K562 (cell line): ENCODE data around the gene LYAR. TPM values are rescaled to one million over a fixed set of nuclear protein-coding genes. Genes with fewer than 3 reads are reported as not detected.

Experiments
- BRD9 ChIP-seq: fragments of 450-650 bp; IDR thresholded peaks from 2 replicates; pipeline ENCODE4 v1.6.1; 2018; ENCODE audit warnings: low read depth; ENCODE audit not compliant: partially characterized antibody
- CBFA2T3 ChIP-seq: fragments of 450-650 bp; IDR thresholded peaks from 2 replicates; pipeline ENCODE4 v1.6.1; 2017
- CCAR2 ChIP-seq: fragments of 200-400 bp; formaldehyde crosslinking; IDR thresholded peaks from 2 replicates; pipeline ENCODE4 v1.6.1; 2017; ENCODE audit warnings: mild to moderate bottlenecking, low read depth, low read length
- CEBPG ChIP-seq, 3 experiments: fragments of 200-800 bp in 1 of 3; sonication (Bioruptor generic) in 1 of 3; sonication (generic) in 1 of 3; formaldehyde crosslinking in 1 of 3; IDR thresholded peaks in 2 of 3; conservative IDR thresholded peaks in 1 of 3; 2 replicates each; pipeline versions ENCODE4 v1.6.1 to v1.8.0; 2016 to 2022; ENCODE audit warnings: missing compliant biosample characterization in 2 of 3, missing genetic modification characterization in 2 of 3, mild to moderate bottlenecking in 1 of 3, missing genetic modification reagents in 1 of 3
- CHD1 ChIP-seq: fragments of 200-600 bp; sonication (generic); IDR thresholded peaks from one replicate; pipeline ENCODE4 v1.6.1; 2012; ENCODE audit warnings: mild to moderate bottlenecking, moderate library complexity, low read length, inconsistent platforms
- EZH2 ChIP-seq: IDR thresholded peaks from 2 replicates; pipeline ENCODE4 v1.6.1; 2012; ENCODE audit warnings: low read depth, mild to moderate bottlenecking, inconsistent platforms, low read length, borderline replicate concordance
- FOXK1 ChIP-seq: sonication (generic); formaldehyde crosslinking; IDR thresholded peaks from 2 replicates; pipeline ENCODE4 v1.8.0; 2022; ENCODE audit warnings: missing genetic modification reagents, mild to moderate bottlenecking, borderline replicate concordance
- FOXM1 ChIP-seq, 2 experiments: fragments of 450-650 bp in 1 of 2; sonication (generic) in 1 of 2; formaldehyde crosslinking in 1 of 2; IDR thresholded peaks; 2 replicates each; pipeline versions ENCODE4 v1.6.1 to v1.9.0; 2017 to 2022; ENCODE audit warnings: low read depth in 2 of 2, mild to moderate bottlenecking in 2 of 2, missing genetic modification reagents in 1 of 2, moderate library complexity in 1 of 2
- FUS ChIP-seq: fragments of 200-400 bp; formaldehyde crosslinking; optimal IDR thresholded peaks from 2 replicates; pipeline ENCODE3; 2017; ENCODE audit warnings: low read depth, low read length
- KLF16 ChIP-seq: IDR thresholded peaks from 2 replicates; pipeline ENCODE4 v1.6.1; 2016; ENCODE audit warnings: antibody characterized with exemption
- NCOR1 ChIP-seq: fragments of 450-650 bp; IDR thresholded peaks from 2 replicates; pipeline ENCODE4 v1.6.1; 2016; ENCODE audit warnings: mild to moderate bottlenecking, moderate library complexity
- POLR2AphosphoS5 ChIP-seq: IDR thresholded peaks from 2 replicates; pipeline ENCODE4 v1.6.1; 2011; ENCODE audit warnings: mild to moderate bottlenecking, low read depth, low read length, moderate library complexity; ENCODE audit not compliant: control insufficient read depth, insufficient read depth
- RBM39 ChIP-seq: fragments of 200-400 bp; formaldehyde crosslinking; optimal IDR thresholded peaks from 2 replicates; pipeline ENCODE3; 2018; ENCODE audit warnings: low read depth, low read length
- RFX7 ChIP-seq: fragments of 250-450 bp; sonication (Bioruptor Pico); IDR thresholded peaks from 2 replicates; pipeline ENCODE4 v1.5.1; 2021; ENCODE audit warnings: mild to moderate bottlenecking
- SOX6 ChIP-seq: fragments of 450-650 bp; IDR thresholded peaks from 2 replicates; pipeline ENCODE4 v1.6.1; 2014; ENCODE audit warnings: mild to moderate bottlenecking
- ZFP30 ChIP-seq: fragments of 250-450 bp; sonication (Bioruptor Pico); IDR thresholded peaks from 2 replicates; pipeline ENCODE4 v1.8.0; 2022; ENCODE audit warnings: moderate library complexity, mild to moderate bottlenecking, inconsistent platforms, borderline replicate concordance
- ZFPM2 ChIP-seq: fragments of 250-450 bp; sonication (Bioruptor Pico); IDR thresholded peaks from 2 replicates; pipeline ENCODE4 v1.5.1; 2022; ENCODE audit warnings: mild to moderate bottlenecking
- ZNF436 ChIP-seq: fragments of 250-450, 450-650 bp; sonication (Bioruptor Pico); formaldehyde crosslinking; IDR thresholded peaks from 2 replicates; pipeline ENCODE4 v1.7.0; 2020; ENCODE audit warnings: mild to moderate bottlenecking
- polyA plus RNA-seq, 8 experiments: library from polyadenylated mRNA; depleted of rRNA in 4 of 8; stranded (reverse) in 5 of 8; unstranded in 3 of 8; fragments of >200 nt; fragmentation: Nextera tagmentation in 2 of 8; fragmentation: Illumina TruSeq in 1 of 8; extraction: Ambion mirVana in 2 of 8; extraction: Trizol in 1 of 8; gene quantifications; 2 replicates each; pipeline versions ENCODE4 v1.2.1 to v1.2.3, GENCODE V29; 2011 to 2014; ENCODE audit warnings: inconsistent platforms in 1 of 8, missing spikeins in 1 of 8
- total RNA-seq, 7 experiments: library from RNA; depleted of rRNA in 6 of 7; stranded (reverse); fragments of >200 nt in 6 of 7; fragmentation: Illumina TruSeq in 2 of 7; extraction: Trizol in 2 of 7; gene quantifications; 2 replicates each; pipeline versions ENCODE4 v1.2.1 to v1.2.3, GENCODE V29; 2011 to 2021; ENCODE audit warnings: low replicate concordance in 1 of 7
- TF ChIP-seq, protein P1 (sequence below), 2 experiments: fragments of 450-650 bp; IDR thresholded peaks; 2 replicates each; pipeline ENCODE4 v1.6.1; 2018; ENCODE audit warnings: mild to moderate bottlenecking in 2 of 2, low read depth in 1 of 2; ENCODE audit not compliant: partially characterized antibody in 2 of 2
- TF ChIP-seq, protein P2 (sequence below): fragments of 450-650 bp; IDR thresholded peaks from 2 replicates; pipeline ENCODE4 v1.6.1; 2016; ENCODE audit warnings: missing biosample characterization, missing genetic modification characterization
- TF ChIP-seq, protein P3 (sequence below): fragments of 450-650 bp; conservative IDR thresholded peaks from 2 replicates; pipeline ENCODE4 v1.6.1; 2016; ENCODE audit warnings: missing genetic modification characterization, low read depth, mild to moderate bottlenecking, missing compliant biosample characterization, moderate library complexity

LYAR gene
- total and polyA plus RNA-seq, 9 of the 15 experiments (the other 6 are each of a cell fraction or from before 2014, with no cell fraction given), result 28.3 to 172 (median 127) TPM

DNA sequence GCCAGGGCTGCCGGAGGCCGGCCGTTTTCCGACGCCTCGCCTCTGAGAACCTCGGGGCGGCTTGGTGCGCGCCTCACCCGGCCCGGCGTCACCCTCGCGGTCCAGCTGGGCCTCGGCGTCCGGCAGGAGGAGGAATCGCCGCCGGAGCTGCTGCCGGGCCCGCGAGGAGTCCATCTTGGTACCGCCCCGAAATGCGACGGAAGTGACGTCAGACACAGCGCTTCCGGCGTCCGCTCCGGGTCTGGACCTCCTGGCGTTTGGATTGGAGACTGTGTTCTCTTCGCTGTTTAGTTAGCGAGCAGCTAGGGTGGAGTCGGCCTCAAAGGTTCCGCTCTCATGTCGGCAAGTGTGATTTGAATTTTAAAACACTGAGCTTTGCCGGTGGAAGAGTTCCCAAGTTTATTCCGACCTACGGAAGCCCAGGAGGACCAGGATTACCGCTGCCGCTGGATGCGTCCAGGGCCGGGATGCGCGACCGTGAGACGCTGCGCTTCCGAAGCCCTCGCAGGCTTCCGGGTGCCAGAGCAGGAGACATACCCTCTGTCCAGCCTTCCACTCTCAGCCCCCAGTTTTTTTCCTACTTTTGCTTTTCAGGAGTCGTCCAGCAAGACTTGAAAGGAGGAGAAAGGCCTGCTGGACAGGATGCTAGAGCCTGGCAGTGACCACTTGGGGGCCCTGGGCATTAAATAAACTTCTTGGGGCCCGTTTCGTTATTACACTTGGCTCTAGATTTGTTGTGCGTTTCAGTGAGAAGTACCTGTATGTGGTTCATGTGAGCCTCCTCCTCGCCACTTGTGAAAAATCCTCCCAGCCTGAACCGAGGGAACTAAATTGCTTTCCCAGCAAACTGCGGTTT, 41.7 kb downstream of the LYAR start, which contains the start of gene TMEM128 (continued):
- TF ChIP-seq RBM39, result no peak
- peak; percentile 52; the same call in 1 of the 2 replicates for TF ChIP-seq FOXM1 (IDR thresholded peaks at IDR 0.05; ENCODE audit: low read depth)
- TF ChIP-seq FOXM1 (CRISPR knock-in tag; IDR thresholded peaks at IDR 0.05; ENCODE audit: low read depth), result no peak
- no peak; the same call in 1 of the 2 replicates for TF ChIP-seq KLF16
- TF ChIP-seq SOX6, result no peak
- TF ChIP-seq CEBPG (CRISPR knock-in tag; IDR thresholded peaks at IDR 0.05), result no peak
- TF ChIP-seq CEBPG (tag; conservative IDR thresholded peaks at IDR 0.05 in 1 of 2, IDR thresholded peaks at IDR 0.05 in 1 of 2), result no peak
- no peak for TF ChIP-seq FUS
- TF ChIP-seq CBFA2T3, result no peak
- no peak for TF ChIP-seq ZFPM2 (CRISPR knock-in tag)
- TF ChIP-seq BRD9, result peak; percentile 38
- peak; percentile 18; the same call in 1 of the 2 replicates for TF ChIP-seq NCOR1
- TF ChIP-seq, protein P1, sequence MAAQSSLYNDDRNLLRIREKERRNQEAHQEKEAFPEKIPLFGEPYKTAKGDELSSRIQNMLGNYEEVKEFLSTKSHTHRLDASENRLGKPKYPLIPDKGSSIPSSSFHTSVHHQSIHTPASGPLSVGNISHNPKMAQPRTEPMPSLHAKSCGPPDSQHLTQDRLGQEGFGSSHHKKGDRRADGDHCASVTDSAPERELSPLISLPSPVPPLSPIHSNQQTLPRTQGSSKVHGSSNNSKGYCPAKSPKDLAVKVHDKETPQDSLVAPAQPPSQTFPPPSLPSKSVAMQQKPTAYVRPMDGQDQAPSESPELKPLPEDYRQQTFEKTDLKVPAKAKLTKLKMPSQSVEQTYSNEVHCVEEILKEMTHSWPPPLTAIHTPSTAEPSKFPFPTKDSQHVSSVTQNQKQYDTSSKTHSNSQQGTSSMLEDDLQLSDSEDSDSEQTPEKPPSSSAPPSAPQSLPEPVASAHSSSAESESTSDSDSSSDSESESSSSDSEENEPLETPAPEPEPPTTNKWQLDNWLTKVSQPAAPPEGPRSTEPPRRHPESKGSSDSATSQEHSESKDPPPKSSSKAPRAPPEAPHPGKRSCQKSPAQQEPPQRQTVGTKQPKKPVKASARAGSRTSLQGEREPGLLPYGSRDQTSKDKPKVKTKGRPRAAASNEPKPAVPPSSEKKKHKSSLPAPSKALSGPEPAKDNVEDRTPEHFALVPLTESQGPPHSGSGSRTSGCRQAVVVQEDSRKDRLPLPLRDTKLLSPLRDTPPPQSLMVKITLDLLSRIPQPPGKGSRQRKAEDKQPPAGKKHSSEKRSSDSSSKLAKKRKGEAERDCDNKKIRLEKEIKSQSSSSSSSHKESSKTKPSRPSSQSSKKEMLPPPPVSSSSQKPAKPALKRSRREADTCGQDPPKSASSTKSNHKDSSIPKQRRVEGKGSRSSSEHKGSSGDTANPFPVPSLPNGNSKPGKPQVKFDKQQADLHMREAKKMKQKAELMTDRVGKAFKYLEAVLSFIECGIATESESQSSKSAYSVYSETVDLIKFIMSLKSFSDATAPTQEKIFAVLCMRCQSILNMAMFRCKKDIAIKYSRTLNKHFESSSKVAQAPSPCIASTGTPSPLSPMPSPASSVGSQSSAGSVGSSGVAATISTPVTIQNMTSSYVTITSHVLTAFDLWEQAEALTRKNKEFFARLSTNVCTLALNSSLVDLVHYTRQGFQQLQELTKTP (IDR thresholded peaks at IDR 0.05; ENCODE audit: low read depth in 1 of 2, partially characterized antibody in 2 of 2), result peak in 1 of 2 experiments; percentile 71
- TF ChIP-seq CCAR2, result no peak
- no peak for TF ChIP-seq CHD1
- TF ChIP-seq, protein P2, sequence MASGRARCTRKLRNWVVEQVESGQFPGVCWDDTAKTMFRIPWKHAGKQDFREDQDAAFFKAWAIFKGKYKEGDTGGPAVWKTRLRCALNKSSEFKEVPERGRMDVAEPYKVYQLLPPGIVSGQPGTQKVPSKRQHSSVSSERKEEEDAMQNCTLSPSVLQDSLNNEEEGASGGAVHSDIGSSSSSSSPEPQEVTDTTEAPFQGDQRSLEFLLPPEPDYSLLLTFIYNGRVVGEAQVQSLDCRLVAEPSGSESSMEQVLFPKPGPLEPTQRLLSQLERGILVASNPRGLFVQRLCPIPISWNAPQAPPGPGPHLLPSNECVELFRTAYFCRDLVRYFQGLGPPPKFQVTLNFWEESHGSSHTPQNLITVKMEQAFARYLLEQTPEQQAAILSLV (tag), result no peak
- no peak for TF ChIP-seq RFX7 (CRISPR knock-in tag)
- peak; percentile 92 for TF ChIP-seq POLR2AphosphoS5
- no peak for TF ChIP-seq EZH2
- no peak for TF ChIP-seq FOXK1 (CRISPR knock-in tag)
- TF ChIP-seq, protein P3, sequence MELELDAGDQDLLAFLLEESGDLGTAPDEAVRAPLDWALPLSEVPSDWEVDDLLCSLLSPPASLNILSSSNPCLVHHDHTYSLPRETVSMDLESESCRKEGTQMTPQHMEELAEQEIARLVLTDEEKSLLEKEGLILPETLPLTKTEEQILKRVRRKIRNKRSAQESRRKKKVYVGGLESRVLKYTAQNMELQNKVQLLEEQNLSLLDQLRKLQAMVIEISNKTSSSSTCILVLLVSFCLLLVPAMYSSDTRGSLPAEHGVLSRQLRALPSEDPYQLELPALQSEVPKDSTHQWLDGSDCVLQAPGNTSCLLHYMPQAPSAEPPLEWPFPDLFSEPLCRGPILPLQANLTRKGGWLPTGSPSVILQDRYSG, result 0 out of 2 replicates have a peak, but pooled peaks have one; percentile 38
- TF ChIP-seq ZNF436 (CRISPR knock-in tag), result no peak
- no peak for TF ChIP-seq ZFP30 (CRISPR knock-in tag)
